Fibroblast of lung (primary cell): ENCODE results near the gene CPEB2.

Source experiments
- CTCF ChIP-seq, 2 donors: IDR thresholded peaks in 1 of 2; conservative IDR thresholded peaks in 1 of 2; 1 replicate in 1 of 2; 2 replicates in 1 of 2; pipeline ENCODE4 v1.5.1; 2011 to 2012; ENCODE audit warnings: low read length in 2 of 2, control low read depth in 1 of 2, inconsistent platforms in 1 of 2, low read depth in 1 of 2, mild to moderate bottlenecking in 1 of 2
- EZH2 ChIP-seq: IDR thresholded peaks from 2 replicates; pipeline ENCODE4 v1.5.1; 2012; ENCODE audit warnings: low read length, control low read depth, mild to moderate bottlenecking; ENCODE audit errors: missing control alignments

DNA sequence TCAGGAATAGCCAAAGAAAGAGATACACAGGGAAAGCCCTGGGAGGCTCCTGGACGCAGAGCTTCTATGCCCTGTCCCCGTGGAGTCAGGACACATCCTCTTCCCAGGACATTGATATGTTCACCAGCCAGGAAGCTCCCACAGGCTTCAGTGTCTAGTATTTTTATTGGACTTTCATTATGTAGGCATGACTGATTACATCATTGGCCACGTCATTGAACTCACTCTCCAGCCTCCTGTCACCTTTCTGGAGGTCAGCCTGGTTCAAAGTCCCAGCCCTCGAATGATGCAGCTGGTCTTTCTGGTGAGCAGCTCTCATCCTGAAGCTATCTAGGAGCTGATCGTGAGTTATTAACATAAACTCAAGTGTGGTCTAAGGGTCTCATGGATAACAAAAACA, 104.1 kb downstream of the CPEB2 start:
- TF ChIP-seq CTCF (conservative IDR thresholded peaks at IDR 0.05 in 1 of 2, IDR thresholded peaks at IDR 0.05 in 1 of 2; ENCODE audit: low read depth in 1 of 2, low read length in 2 of 2) (no peak), EZH2 (no peak)
